SU-DHL-6 (cell line): ENCODE results near the gene ADRA2B.

ENCODE experiments used
- CTCF ChIP-seq: fragments of 200-600 bp; sonication (generic); IDR thresholded peaks from one replicate; pipeline ENCODE4 v1.5.1; 2017; ENCODE audit warnings: antibody characterized with exemption, mild to moderate bottlenecking, low read length, moderate library complexity; ENCODE audit not compliant: insufficient read depth, poor library complexity, severe bottlenecking
- EZH2phosphoT487 ChIP-seq: fragments of 200-600 bp; sonication (generic), shearing (Covaris generic); conservative IDR thresholded peaks from 2 replicates; pipeline ENCODE4 v1.6.1; 2018; ENCODE audit warnings: mild to moderate bottlenecking, antibody characterized with exemption, low read length, moderate library complexity, mixed read lengths

GRCh38 chr2:96111823-96112500 is 4.4 kb downstream of the ADRA2B start:
- TF ChIP-seq CTCF = no peak
- TF ChIP-seq EZH2phosphoT487 = no peak
